GM18858 (cell line): Measurements from ENCODE around the gene FABP3.

Experiments
- ATAC-seq: cut with Tn5 transposase; IDR thresholded peaks from one replicate; pipeline ENCODE4 v1.9.1; 2021; ENCODE audit not compliant: unreplicated experiment

Gene FABP3

DNA sequence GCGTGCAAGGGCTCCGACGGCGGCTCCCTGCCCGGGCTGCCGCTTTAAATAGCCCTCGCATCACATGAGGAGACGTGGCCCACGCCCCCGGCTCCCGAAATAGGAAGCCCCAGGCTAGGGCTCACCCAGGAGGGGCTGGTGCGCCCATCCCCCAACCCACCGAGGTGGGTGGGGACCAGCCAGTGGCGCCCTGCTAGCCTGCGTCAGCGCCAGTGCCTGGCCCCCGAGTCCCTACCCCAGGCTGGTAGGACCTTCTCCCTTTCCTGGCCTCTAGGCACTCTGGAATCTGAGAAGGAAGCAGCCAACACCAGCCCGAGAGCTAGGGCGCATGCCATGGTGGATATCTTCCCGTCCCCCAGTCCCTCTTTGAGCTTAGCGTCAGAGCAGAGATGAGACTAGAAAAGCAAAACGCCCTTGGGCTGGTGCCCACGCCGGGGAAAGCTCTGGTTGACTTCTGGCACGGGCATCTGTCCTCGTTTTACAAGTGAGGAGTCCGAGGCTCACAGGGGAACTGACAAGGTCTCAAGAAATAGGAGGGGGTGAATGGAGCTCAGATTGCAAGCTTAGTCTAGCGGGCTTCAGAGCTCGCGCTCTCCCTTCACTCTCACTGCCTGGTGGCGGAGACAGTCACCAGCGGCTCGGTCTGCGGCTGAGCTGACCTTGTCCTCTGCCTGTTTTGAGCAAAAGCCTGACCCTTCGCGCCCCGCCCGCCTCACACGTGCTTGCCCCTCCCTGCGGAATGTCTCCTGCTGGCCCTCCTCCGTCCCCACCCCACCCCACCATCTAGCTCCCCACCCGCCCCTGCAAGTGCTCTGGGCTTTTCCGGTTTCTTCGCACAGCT is at the start of gene FABP3:
FABP3 (minus strand) TSS at position 21 of the 841 bp plus-strand sequence. CDS start 62 bp downstream, outside the sequence.
- ATAC-seq, result no peak

DNA sequence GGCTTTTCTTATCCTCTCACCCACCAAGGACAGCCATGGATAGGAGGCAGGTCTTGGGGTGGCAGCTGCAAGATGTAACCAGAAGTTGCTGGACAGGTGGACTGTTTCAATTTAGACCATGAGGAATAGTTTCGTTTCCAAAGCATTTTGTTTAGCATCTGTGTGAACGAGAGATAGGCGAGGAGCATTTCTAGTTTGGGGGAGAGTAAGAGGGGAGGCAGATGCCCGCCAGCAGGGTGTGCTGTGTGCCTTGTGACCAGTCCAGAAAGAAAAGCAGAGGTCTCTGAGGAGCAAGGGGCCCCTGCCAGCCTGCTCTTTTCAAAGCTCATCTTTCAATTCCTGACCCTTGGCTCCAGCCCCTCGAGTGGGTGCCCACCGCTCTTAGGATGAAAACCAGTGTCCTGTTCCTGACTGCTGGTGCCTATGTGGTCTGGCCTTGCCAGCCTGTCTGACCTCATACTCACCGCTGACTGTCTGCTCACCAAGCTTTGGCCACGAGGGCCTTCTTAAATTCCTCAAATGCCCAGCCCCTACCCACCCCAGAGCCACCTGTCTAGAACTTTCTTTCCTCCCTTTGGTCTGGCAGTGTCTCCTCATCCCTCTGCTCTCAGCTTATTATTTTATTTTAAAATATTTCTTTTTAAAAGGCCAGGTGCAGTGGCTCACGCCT is 48.6 kb upstream of the FABP3 start:
- no peak for ATAC-seq

DNA sequence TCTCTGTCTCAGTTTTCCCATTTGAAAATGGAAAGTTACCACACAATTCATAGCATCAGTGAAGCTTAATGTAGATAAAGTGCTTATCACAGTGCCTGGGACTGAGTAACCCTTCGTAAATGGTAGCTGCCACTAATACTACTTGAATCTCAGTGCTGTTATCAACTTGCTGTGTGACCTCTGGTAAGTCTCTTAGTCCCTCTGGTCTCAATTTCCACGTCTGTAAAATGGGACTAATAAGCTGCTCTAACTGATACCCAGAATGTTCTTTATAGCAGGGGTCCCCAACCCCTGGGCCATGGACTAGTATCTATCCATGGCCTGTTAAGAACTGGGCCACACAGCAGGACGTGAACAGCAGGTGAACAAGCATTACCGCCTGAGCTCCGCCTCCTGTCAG is 47.8 kb upstream of the FABP3 start:
- ATAC-seq, result no peak

DNA sequence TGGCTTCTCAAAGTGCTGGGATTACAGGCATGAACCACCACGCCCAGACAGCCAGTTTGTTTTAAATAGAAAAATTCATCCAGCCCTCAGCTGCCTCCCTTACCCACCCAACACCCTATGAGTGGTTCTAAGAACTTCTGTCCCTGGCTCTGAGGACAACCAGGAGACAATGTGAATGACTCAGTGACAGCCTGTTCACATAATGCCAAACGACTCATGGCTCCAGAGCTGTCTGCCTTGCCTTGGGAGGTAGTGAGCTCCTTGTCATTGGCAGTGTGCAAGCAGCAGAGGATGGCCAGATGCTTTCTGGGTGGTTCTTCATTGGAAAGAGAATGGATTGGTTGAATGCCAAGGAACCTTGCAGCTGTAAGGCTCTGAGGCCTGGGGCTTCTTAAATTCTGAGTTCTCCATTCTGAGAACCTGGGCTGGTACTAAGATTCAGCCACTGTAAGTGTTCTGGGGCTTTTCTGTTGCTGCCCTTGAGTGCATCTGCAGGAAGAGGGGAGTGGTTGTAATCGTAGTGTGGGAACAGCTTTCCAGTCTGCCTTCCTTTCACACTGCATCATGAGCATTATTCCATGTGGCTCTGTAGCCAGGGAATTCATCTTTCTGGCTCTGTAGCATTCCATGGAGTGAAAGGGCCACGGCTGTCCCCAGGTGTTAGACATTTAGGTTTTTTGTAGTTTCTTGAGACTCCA is 45.9 kb upstream of the FABP3 start:
- ATAC-seq, result no peak

DNA sequence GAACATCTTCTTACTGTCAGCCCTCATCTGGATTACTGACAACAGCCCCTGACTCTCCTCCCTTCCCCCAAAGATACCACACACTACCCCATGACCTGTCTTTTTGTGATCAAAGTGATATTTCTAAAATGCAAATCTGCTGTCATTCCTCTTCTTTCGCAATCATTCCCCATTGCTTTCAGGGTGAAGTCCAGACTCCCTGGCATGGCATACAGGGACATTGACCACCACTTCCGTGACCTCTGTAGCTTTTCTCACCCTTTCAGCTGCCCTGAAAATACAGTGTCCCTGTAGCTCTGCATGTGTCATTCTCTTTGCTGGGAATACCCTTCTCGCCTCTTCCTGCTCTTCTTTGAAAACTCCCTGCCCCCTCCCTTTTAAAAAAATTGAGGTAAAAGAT is 44.3 kb upstream of the FABP3 start:
- no peak for ATAC-seq

DNA sequence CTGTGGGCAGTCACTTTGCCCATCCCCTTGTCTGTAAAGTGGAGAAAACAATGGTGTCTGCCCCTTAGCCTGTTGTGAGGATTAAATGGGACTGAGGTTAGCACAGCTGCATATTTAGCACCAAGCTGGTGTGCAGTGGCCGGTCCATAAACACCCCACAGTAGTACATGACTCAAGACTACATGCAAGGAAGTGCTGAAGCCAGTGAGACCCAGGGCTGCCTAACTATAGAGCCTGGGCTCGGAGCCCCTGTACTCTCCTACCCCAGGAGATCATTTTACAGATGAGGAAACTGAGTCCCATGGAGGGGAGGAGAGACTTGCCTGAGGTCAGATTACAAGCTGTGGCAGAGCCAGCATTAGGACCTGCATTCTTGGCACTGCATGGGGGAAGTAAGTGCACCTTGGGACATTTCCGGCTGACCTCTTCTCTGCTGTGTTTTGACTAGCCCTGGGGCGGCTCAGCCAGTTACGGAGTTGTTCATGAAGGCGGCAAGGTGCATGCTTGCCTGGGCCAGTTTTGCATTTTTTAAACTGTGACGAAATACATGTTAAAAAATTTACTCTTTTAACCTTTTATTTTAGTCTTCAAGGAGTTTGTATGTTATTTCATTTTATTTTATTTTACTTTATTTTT is 43.3 kb upstream of the FABP3 start:
- ATAC-seq, result no peak

DNA sequence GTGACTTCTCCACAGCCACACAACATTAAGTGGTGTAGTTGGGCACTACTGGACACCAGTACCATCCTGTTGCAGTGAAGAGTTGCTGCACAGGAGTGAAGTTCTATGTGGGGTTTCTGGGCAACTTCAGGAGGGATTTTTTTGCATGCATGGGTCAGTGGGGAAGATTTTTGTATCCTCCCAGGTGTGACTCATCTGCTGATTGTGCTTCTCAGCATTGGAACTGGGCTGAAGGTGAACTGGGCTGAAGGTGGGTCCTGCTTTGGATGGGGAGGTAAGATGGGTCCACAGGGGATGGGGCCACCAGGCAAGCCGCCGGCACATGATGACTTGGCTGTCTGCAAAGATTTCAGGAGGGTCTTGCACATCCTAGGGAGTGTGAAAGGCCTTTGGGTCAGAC is 42.8 kb upstream of the FABP3 start:
- no peak for ATAC-seq

DNA sequence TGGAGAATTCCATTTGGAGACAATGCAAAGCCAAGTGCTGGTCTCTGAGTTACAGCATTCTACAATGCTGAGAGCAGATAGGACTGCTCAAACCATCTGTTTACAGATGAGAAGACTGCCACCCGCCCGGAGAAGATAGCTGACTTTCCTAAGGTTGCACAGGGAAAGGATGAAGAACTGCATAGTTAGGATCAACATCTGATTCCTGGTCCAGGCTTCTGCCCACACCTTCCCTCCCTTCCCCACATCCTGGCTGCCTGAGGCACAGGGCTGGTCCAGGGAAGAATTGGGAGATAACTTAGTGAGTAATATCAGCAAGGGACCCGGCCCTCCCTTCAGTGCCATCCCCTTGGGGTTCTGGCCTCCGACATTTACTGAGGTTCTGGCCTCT is 42.1 kb upstream of the FABP3 start:
- no peak for ATAC-seq

DNA sequence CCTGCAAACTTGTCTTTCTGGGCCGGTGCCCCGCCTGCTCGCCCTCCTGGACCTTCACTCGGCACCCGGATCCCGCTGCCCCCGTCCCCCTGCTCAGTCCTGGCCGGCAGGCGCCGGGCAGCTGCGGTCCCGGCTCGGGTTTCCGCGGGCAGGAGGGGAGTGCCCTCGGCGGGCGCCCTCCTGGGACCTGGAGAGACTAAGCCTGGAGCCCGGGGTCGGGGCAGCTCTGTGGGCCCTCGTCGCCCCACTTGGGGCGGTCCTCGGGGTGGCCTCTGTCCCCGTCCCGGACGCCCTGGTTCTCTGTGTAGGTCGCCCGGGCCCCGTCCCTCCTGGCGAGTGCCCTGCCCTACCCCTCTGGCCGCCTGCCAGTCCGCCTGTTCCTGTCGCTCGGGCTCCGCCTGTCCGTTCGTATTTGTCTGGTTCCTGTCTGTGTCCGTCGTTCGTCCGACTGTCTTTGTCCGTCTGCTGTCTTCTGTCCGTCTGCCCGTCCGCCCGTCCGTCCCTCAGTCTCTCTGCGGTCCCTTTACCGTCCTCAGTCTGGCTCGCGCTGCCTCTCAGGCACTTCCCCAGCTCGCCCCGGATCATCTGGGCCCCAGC is 40.6 kb upstream of the FABP3 start:
- no peak for ATAC-seq

DNA sequence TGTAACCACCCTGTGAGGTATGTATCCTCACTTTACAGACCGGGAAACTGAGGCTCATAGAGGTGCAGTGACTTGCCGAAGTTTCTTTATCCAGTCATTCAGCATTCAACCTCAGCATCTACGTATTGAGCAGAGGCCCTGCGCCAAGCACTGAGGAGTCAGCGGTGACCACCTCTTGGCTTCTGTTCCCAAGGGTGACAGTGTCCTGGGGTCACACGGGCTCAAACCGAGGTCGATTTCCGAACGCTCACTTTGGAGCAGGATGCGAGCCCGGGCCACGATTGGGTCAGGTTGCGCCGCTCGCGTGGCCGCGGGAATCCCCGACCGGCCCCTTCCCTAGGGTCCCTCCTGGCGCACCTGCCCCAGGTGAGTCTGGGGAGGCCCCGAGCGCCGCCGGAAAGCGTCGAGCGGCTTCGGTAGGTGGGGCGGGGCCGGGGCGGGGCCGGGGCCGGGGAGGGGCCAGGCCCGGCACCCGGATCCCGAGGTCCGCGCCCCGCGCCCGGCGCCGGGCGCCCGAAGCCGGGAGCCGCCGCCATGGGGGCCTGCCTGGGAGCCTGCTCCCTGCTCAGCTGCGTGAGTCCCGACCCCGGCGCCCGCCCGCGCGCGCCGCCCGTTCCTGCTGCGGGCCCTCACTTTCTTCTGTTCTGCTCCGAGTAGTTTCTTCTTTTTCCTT is 40.0 kb upstream of the FABP3 start, which contains the start of gene SERINC2:
SERINC2 (plus strand) TSS at position 482 of the 673 bp plus-strand sequence; CDS start at position 535, 53 bp downstream.
- no peak for ATAC-seq

DNA sequence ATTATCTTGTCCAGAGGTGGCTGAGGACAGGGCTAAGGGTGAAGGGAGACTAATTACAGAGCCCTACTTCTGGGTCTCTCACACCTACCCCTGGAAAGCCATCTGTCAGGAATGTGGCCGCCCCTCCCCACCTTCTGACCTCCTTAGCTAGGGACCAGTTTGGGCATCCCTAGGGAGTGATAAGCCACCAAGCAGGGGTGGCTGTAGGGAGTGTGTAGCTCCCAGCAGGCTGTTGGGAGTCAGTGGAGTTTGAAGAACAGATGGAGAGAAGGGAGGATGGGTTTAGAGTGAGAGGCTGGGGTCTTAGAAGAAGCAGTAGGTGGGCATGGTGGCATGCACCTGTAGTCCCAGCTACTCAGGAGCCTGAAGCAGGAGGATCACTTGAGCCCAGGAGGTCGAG is 39.3 kb upstream of the FABP3 start:
- no peak for ATAC-seq

DNA sequence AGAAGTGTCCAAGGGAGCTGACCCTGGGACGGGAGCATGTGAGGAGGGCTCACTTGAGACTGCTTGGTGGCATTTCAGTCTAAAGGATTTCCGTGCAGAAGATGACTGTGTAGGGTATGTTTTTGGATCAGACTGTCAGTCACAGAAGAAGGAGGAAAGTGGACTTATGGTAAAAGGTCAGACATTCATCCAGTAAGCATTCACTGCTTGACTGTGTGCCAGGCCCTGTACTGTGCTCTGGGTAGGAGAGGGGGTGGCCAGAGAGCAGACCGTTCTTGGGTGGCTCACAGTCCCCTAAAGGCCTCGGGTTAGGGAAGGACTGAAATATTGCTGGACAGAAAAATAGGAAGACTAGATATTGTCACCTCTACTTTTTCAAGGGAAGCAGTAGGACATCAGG is 38.0 kb upstream of the FABP3 start:
- ATAC-seq, result no peak

DNA sequence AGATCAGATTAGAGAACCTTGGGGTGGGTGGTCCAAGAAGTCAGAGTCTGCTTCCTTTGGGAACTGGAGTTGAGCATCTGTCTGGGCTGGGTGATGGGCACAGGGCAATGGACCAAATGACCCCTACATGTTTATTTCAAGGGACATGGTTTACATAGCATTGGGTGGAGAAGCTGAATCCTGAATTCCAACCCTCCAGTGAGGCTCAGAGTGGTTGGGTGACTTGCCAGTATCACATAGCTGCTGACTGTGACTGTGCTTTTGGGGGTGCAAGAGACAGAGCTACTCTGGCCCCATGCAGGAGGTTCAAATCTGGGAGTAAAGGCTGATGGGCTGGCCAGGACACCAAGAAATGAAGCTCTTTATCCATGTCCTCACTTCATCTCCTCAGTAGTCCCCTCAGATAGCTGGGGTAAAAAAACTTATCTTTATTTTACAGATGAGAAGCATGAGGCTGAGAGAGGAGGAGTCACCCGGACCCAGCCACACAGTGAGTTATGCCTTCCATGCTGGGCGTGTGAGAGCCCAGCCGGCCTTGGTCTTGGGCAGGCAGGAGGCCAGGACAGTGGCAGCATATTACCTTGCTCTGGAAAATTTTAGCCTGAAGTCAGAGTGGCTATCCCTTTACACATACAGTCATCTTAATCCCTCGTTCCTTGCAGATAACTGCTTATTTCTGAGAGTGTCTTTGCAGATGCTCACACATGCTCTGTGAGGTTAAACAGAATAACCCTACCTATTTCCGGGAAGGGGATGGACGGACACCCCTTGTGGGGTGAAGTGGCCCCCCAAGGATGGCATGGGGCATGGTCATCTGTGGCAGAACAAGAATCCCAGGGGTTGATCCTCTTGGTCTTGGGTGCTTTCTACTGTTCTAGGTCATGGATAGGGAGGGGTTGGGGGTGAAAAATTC is 37.3 kb upstream of the FABP3 start:
- no peak for ATAC-seq

DNA sequence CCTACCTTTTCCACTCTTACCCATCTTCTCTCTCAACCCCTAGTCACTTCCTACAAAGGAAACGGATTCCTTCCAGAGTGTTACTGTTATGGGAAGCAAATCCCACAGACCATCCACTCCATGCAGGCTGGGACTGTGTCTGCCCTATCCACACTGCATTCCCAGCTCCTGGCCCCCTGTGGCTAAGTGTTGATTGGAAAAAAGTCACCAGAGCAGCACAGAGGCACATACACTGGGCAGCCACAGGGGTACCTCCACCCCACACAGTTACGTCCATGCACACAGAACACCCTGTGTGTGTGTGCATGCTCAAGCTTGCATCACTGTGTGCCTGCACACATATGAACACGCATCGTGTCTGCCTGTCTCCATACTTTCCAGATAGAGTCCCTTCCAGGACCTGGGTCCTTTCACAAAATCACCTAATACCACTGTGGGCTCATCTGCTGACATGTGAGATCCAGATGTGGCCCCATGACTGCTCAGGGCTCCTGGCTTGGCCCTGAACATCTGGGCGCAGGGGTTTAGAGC is 36.0 kb upstream of the FABP3 start:
- ATAC-seq, result no peak

DNA sequence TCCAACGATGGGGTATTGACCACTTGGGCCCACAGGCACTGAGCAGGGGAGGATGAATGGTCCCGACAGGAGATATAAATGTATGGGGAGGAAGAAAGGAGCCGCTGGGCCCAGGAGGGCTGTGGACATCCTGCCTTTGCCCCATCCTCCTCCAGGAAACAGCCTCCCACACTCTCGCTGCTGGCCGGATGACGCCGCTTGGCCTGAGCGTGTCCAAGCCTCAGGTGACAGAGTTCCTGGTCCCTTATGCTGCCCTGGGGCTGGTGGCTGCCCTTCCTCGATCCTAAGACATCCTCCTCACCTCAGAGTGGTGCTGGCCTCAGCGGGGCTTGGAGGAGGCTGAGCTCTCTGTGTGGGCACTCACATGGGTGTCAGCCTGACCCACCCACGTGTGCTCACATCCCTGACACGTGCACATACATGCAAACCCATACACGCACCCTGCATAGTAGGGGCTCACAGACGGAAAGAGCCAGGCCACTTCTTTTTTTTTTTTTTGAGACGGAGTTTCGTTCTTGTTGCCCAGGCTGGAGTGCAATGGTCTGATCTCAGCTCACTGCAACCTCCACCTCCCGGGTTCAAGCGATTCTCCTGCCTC is 34.3 kb upstream of the FABP3 start:
- ATAC-seq, result no peak

DNA sequence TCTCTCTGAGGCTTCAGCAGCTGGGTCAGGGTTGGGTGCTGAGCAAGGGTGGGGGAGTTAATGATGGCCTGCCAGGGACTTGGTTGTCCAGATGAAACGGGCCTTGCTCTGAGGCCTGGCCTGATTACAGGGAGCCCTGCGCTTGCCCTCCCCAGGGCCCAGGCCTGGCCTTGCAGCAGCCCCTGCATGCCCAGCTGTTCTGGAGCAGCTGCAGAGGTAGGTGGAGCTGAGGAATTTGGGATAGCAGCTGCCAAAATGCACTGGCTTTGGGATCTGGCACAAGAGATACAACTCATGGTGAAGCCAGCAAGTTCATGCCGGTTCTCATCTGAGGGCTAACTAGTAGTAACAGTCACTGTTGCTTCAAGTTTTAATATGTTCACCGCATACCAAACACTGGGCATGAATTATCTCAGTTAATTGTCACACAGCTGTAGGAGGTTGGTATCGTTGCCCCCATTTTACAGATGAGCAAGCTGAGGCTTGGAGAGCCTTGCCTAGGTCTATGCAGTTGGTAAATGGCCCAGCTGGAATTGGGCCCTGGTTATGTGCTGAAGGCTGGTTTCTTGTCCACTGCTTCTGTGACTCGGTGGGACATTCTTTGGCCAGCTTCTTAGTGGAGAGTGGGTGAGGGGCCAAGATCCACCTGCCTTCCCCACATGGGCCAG is 32.8 kb upstream of the FABP3 start:
- no peak for ATAC-seq

DNA sequence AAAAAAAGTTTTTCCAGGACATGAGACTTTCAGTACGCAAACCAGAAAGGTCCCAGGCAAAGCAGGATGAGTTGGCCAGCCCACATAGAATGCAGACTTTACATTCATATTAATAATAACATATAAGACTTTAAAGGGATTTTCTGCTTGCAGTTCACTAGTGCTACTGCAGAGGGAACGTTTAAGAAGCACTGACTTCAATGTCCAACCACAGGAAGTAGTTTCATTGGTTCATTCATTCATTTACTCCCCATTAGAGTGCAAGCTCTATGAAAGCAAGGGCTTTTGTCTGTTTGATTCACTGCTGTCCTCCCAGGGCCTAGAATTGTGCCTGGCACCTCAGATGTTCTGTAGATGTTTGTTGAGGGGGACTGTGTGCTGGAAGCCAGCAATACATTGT is 28.4 kb upstream of the FABP3 start:
- no peak for ATAC-seq

DNA sequence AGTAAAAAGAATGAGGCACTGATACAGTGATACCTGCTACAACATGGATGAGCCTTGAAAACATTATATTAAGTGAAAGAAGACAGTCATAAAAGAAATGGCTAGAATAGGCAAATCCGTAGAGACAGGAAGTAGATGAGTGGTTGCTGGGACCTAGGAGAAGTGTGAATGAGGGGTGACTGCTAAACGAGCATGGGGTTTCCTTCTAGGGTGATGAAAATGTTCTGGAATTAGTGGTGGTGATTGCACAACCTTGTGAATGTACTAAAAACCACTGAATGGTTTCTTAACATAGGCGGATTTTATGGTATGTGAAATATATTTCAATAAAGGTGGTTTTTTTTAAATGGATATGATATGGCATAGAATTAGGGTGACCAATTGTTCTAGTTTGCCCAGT is 27.5 kb upstream of the FABP3 start:
- ATAC-seq, result no peak
